Fibroblast of villous mesenchyme (primary cell): ENCODE measurements around the gene SOST. TPM values are rescaled to one million over a fixed set of nuclear protein-coding genes. Genes with fewer than 3 reads are reported as not detected.

ENCODE experiments used
- DNase-seq: peaks from one replicate; pipeline ENCODE4 v3.0.0-alpha.2; 2010; ENCODE audit warnings: low read depth
- H3K4me3 ChIP-seq: 2 replicates; pipeline ENCODE4 v1.5.1; 2011; ENCODE audit warnings: low read depth, mild to moderate bottlenecking, low read length
- total RNA-seq: library from RNA; depleted of rRNA; stranded (reverse); fragments of >200 nt; gene quantifications from 2 replicates; pipeline ENCODE4 v1.2.3, GENCODE V29; 2012
- TF ChIP-seq, protein P1 (sequence below): IDR thresholded peaks from 2 replicates; pipeline ENCODE4 v1.5.1; 2012; ENCODE audit warnings: low read depth, mild to moderate bottlenecking, low read length; ENCODE audit not compliant: insufficient read depth

Gene SOST
- total RNA-seq, 1 donor: not detected

DNA sequence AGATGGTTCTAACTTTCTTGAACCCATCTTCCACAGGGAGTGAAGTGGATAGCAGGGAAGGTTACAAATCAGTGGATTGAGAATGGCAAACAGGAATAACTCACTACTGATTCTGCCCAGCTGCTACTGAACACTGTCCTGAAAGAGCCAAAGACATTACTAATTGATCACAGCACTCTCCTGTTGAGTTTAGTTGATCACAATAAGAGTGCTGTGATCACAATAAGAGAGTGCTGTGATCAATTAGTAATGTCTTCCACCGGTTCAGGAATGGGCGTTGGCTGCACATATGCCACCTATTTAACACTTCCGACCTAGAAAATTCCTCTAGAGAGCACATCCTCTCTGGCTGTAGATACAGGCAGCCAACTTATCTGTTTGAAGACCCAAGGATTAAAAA is 33.0 kb upstream of the SOST start:
- TF ChIP-seq, protein P1, sequence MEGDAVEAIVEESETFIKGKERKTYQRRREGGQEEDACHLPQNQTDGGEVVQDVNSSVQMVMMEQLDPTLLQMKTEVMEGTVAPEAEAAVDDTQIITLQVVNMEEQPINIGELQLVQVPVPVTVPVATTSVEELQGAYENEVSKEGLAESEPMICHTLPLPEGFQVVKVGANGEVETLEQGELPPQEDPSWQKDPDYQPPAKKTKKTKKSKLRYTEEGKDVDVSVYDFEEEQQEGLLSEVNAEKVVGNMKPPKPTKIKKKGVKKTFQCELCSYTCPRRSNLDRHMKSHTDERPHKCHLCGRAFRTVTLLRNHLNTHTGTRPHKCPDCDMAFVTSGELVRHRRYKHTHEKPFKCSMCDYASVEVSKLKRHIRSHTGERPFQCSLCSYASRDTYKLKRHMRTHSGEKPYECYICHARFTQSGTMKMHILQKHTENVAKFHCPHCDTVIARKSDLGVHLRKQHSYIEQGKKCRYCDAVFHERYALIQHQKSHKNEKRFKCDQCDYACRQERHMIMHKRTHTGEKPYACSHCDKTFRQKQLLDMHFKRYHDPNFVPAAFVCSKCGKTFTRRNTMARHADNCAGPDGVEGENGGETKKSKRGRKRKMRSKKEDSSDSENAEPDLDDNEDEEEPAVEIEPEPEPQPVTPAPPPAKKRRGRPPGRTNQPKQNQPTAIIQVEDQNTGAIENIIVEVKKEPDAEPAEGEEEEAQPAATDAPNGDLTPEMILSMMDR: no peak
- no peak overlapping the region for H3K4me3 ChIP-seq
- peak; percentile 50 for DNase-seq

DNA sequence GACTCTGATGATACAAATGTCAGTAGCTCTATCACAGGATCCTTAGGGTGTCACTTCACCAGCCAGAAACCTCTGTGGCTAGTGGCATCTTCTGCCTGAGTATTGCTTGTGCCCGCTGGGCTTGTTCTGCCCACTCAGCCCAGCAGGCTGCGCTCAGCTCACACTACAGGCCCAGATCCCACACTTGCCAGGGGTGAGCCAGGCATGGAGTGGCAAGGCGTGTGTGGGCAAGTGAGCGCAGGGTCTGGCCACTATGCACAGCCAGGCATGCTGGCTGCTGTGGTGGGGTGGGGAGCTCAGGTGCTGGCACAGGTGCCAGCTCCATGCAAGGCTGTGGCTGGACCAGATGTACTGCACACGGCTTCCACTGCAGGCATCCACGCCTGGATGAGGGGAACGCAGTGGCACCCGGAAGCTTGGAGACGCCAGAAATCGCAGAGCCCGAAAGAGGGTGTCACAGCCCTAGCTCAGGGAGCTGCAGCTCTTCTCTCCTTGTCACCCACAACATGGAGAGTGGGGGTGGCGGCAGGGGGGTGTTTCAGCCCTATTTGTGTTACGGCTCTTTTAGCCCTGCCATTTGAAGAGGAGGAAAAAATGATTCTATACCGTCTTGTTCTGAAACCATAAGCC is 31.8 kb upstream of the SOST start:
- TF ChIP-seq, protein P1: peak; percentile 25
- DNase-seq: no peak
- no peak overlapping the region for H3K4me3 ChIP-seq

DNA sequence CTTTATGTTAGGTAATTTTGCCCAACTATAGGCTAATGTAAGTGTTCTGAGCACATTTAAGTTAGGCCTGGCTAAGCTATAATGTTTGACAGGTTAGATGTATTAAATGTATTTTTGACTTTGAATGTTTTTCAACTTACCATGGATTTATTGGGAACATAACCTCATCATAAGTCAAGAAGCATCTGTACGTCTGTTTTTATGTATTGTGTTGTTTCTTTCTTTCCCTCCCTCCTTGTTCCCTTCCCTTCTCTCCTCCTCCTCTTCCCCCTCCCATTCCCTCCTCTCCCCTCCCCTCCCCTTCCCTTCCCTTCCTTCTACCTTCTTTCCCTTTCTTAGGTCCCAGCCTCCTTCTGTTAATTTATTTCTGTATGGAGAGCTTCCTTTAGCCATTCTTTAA is 30.9 kb upstream of the SOST start:
- no peak overlapping the region for H3K4me3 ChIP-seq
- TF ChIP-seq, protein P1: no peak
- no peak for DNase-seq

- TF ChIP-seq, protein P1: no peak
- DNase-seq: no peak
- H3K4me3 ChIP-seq: no peak overlapping the region
Observed at GRCh38 chr17:43788540-43788939, 29.9 kb upstream of the SOST start.

DNA sequence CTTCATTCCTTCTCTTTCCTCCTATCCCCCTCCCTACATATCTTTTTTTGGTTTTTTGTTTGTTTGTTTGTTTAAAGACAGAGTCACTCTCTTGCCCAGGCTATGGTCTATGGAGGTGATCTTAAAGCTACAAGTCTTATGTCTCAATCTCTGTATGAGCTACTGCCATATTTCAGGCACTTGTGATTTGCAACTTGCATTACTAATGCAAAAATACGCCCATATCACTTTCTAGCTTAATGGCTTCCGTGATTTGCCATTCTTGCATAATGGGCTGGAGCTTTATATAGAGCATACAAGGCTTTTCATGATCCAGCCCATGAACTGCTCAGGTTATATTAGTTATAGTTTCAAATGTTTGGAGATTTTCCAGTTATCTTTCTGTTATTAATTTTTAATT is 29.1 kb upstream of the SOST start:
- TF ChIP-seq, protein P1: no peak
- no peak overlapping the region for H3K4me3 ChIP-seq
- DNase-seq: no peak

GRCh38 chr17:43784628-43785101 is 26.1 kb upstream of the SOST start:
- TF ChIP-seq, protein P1: no peak
- no peak overlapping the region for H3K4me3 ChIP-seq
- peak; percentile 47 for DNase-seq

GRCh38 chr17:43784068-43784467 is 25.5 kb upstream of the SOST start:
- TF ChIP-seq, protein P1: no peak
- DNase-seq: no peak
- no peak overlapping the region for H3K4me3 ChIP-seq
